ENCODE data around the gene SPI1. TPM values are rescaled to one million over a fixed set of nuclear protein-coding genes. Genes with fewer than 3 reads are reported as not detected.

Gene SPI1
- total and polyA plus RNA-seq, 2 experiments from 2014 or later, result 0.13 to 2.0 TPM

GRCh38 chr11:47389577-47390421 is 11.5 kb upstream of the SPI1 start:
- no peak for DNase-seq (ENCODE audit: low spot score)
- 94% methylated on average over 15 of the region's 17 CpGs for WGBS (ENCODE audit: low lambda C conversion rate, missing lambda C conversion rate)

GRCh38 chr11:47388697-47389576 is 10.6 kb upstream of the SPI1 start:
- Histone ChIP-seq H3K4me3 (no peak overlapping the region), H3K4me1 (ENCODE audit: insufficient read depth) (no peaks in the 10 kb centered on the region), H3K9me3 (ENCODE audit: low read depth) (no peaks in the 10 kb centered on the region), H4K20me1 (ENCODE audit: insufficient read depth, poor library complexity, severe bottlenecking) (no peaks in the 10 kb centered on the region), H3K27ac (no peak overlapping the region), H3K79me2 (no peaks in the 10 kb centered on the region), H2AFZ (no peak overlapping the region), H3K36me3 (replicated peaks; ENCODE audit: insufficient read depth, low read depth) (no peaks in the 10 kb centered on the region), H3K4me2 (no peak overlapping the region), H3K9me2 (replicated peaks; ENCODE audit: insufficient read depth) (no peaks in the 10 kb centered on the region), H3K27me3 (no peaks in the 10 kb centered on the region)
- TF ChIP-seq EZH2 (IDR thresholded peaks at IDR 0.05; ENCODE audit: borderline replicate concordance) (no peak), EZH2phosphoT487 (IDR thresholded peaks at IDR 0.05; ENCODE audit: low read depth, severe bottlenecking, unreplicated experiment) (no peak), CTCF (IDR thresholded peaks at IDR 0.05; ENCODE audit: poor library complexity) (no peak)
- 95% methylated on average over 28 of the region's 28 CpGs for WGBS (ENCODE audit: low lambda C conversion rate, missing lambda C conversion rate)
- DNase-seq (ENCODE audit: low spot score), result no peak

More at GRCh38 chr11:47389577-47390421, 11.5 kb upstream of the SPI1 start:
- no peak overlapping the region for H3K27ac ChIP-seq
- no peak overlapping the region for H3K4me2 ChIP-seq
- H3K79me2 ChIP-seq, result no peaks in the 10 kb centered on the region
- TF ChIP-seq EZH2 (IDR thresholded peaks at IDR 0.05; ENCODE audit: borderline replicate concordance) (no peak), CTCF (IDR thresholded peaks at IDR 0.05; ENCODE audit: poor library complexity) (no peak), EZH2phosphoT487 (IDR thresholded peaks at IDR 0.05; ENCODE audit: low read depth, severe bottlenecking, unreplicated experiment) (no peak)
- H2AFZ ChIP-seq, result no peak overlapping the region
- no peaks in the 10 kb centered on the region for H3K9me2 ChIP-seq (replicated peaks; ENCODE audit: insufficient read depth)
- H3K9me3 ChIP-seq (ENCODE audit: low read depth), result no peaks in the 10 kb centered on the region
- H4K20me1 ChIP-seq (ENCODE audit: insufficient read depth, poor library complexity, severe bottlenecking), result no peaks in the 10 kb centered on the region
- no peaks in the 10 kb centered on the region for H3K27me3 ChIP-seq
- H3K4me1 ChIP-seq (ENCODE audit: insufficient read depth), result no peaks in the 10 kb centered on the region
- H3K4me3 ChIP-seq, result no peak overlapping the region
- H3K36me3 ChIP-seq (replicated peaks; ENCODE audit: insufficient read depth, low read depth), result no peaks in the 10 kb centered on the region

- H3K4me2 ChIP-seq, result no peak overlapping the region
- H3K9me3 ChIP-seq (ENCODE audit: low read depth), result no peaks in the 10 kb centered on the region
- no peak overlapping the region for H2AFZ ChIP-seq
- H3K4me1 ChIP-seq (ENCODE audit: insufficient read depth), result no peaks in the 10 kb centered on the region
- H3K79me2 ChIP-seq, result no peaks in the 10 kb centered on the region
- TF ChIP-seq EZH2phosphoT487 (IDR thresholded peaks at IDR 0.05; ENCODE audit: low read depth, severe bottlenecking, unreplicated experiment) (no peak), CTCF (IDR thresholded peaks at IDR 0.05; ENCODE audit: poor library complexity) (no peak), EZH2 (IDR thresholded peaks at IDR 0.05; ENCODE audit: borderline replicate concordance) (no peak)
- H3K27ac ChIP-seq, result no peak overlapping the region
- DNase-seq (ENCODE audit: low spot score), result no peak
- no peaks in the 10 kb centered on the region for H4K20me1 ChIP-seq (ENCODE audit: insufficient read depth, poor library complexity, severe bottlenecking)
- no peak overlapping the region for H3K4me3 ChIP-seq
- H3K9me2 ChIP-seq (replicated peaks; ENCODE audit: insufficient read depth), result no peaks in the 10 kb centered on the region
- no peaks in the 10 kb centered on the region for H3K36me3 ChIP-seq (replicated peaks; ENCODE audit: insufficient read depth, low read depth)
- no peaks in the 10 kb centered on the region for H3K27me3 ChIP-seq
- 74% methylated on average over 13 of the region's 13 CpGs for WGBS (ENCODE audit: low lambda C conversion rate, missing lambda C conversion rate)
These were observed 9.8 kb upstream of the SPI1 start for GRCh38 chr11:47387944-47388696.
